Kidney glomerular epithelial cell (primary cell): ENCODE measurements around the gene CEP131.

Source experiments
- DNase-seq: peaks from one replicate; lab custom pipeline; 2025; lab: John Stamatoyannopoulos, UW

The CEP131 gene

GRCh38 chr17:81200201-81200600, 22.6 kb downstream of the CEP131 start:
- no peak for DNase-seq

- DNase-seq, result no peak
These were observed 23.3 kb downstream of the CEP131 start for GRCh38 chr17:81199482-81199830.

DNA sequence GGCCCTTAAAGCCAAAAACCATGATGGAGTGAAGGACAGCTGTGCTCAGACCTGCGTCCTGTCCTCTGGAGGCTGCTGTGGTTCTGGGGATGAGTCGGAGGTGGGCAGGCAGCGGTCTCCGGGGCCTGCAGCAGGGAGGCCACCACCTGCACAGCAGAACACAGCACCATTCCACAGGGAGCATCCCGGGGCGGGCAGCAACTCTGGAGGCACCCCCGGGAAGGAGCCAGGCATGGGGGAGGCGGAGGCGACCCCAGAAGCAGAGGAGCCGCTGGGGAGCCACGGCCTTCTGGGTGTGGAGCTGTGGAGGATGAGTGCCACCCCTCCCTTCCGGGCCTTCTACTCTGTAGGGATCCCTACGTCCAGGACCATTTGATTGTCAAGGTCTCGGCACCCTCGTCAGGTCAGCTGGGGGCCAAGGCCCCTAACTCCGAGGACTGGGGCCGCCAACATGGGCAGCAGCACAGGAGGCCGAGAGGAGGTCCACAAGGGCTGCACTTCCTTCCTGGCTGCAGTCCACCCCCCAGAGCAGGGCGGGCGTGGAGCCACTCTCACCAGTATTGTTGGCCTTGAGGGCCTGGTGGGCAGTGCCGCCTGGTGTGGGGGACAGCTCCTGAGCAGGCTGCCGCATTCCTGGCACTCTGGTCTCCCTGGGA, 23.8 kb downstream of the CEP131 start:
- DNase-seq, result no peak

DNA sequence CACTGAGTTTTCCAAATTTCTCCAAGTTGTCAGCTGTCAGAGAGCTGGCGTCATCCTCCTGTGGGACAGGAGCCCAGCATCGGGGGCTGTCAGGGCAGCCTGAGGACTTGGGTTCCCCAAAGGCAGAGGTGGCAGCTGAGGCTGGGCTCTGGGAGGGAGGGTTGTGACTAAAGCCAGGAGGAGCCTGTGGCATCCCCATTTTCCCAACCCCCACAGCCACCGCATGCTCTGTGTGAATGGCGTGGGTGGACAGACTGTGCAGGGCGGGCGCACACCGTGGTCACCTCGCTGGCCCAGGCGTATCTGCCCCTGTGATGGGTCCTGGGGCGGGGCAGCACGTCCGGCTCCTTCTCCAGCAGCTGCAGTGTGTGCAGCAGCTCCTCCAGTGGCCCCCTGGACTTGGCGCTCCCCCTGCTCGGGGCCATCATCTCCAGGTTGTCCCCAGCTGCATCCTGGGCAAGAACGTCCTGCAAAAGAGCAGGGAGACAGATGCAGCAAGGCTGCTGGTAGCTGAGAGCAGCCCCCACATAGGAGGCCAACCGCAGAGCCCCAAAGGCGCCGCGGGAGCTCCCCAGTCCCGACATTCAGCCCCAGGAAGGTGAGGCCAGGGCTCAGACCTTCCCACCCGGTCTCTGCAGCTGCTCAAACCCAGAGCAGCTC, 24.8 kb downstream of the CEP131 start:
- no peak for DNase-seq

GRCh38 chr17:81197409-81197795, 25.4 kb downstream of the CEP131 start:
- no peak for DNase-seq

- no peak for DNase-seq
These were observed 26.0 kb downstream of the CEP131 start for GRCh38 chr17:81196505-81197408.

DNA sequence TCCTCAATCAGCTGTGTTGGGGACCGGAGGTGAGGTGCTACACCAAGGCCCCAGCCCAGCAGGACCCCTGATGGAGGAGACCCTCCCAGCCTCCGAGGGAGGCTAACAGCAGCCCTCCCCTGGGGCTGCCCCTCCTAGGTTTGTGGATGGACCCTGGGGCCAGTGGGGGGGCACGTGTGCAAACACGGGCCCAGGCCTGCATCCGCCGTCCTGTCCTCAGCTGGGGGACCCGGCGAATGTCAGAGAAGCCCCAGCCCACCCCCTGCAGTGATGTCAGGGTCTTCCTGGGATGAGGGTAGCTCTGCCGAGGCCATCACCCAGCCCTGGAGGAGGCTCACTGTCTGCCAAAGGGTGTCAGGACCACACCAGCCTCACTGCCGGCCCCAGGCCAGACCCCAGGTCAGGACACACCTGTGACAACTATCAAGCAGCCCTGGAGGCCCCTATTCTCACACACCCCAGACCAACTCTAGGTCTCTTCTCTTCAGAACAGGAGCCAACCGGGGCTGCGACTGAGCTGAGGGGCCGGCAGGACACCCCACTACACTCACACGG, 26.7 kb downstream of the CEP131 start:
- no peak for DNase-seq

DNA sequence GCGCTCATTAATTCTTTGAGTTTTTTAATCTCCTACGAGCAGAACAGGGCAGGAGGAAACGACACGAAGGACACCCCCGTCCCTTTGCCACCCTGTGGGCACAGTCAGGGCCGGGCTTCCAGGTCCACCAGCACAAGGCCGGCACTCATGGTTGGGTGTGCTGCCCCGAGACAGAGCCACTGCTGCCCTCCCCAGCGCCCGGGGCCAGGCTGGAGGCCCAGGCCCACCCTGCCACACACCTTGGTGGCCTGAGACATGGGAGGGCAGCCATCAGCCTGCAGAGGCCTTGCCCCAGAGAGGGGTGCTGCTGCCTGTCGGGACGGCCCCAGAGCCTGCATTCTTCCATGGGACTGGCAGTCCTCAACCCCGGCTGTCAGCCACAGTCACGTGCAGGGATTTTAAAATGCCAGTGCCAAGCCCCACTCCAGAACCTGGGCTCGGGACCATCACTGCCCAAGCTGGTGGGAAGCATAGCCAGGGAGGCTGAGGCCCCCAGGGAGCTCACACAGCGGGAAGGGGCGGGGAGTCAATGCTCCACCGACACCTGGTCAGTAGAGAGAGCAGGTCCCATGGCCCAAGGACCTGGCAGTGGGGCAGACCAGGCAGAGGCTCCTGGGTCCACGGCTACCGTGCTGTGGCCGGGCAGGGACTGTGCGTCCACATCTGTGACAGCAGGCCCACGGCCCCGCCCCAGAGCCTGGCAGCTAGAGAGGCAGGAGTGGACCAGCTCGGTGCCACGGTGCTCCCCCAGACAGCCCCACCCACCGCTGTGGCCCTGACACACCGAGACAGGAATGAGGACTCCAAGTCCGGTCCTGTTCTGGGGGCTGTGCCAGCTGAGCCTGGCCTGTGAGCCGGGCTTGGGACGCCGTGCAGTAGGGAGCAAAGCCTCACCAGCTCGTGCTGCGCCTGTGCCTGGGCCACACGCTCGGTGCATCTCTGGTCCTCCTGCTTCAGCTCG, 27.5 kb downstream of the CEP131 start:
- no peak for DNase-seq

- no peak for DNase-seq
These were observed 28.5 kb downstream of the CEP131 start for GRCh38 chr17:81194225-81194760.

DNA sequence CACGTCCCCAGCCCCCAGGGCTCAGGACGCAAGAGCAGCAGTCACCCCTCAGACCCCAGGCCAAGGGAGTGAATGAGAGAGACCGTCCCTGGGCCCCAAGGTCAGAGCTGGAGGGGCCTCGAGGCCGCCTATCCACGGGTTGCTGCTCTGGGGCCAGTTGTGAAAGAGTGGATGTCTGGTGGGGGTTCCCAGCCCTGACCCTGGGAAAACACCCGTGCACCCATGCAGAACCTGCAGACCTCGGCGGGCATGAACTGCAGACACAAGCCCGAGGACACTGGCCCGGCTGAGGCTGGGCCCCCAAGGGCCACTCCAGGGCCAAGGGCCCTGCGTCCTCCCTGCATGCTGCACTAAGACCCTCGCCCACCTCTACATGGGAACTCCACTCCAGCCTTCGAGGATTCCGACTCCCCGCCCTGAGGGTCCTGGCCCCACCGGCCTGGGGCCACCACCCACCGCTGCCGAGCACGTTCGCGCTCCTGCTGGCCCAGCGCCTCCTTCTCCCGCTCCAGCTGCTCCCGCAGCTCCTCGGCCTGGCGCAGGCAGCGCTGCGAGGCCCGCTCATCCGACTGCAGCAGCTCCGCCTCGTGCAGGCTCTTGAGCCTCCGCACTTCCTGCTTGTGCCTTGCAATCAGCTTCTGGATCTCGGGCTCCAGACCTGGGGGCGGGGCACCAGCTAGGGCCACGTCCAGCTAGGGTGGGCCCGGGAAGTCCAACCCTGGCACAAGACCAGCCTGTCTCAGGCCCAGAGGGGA, 29.1 kb downstream of the CEP131 start:
- no peak for DNase-seq

DNA sequence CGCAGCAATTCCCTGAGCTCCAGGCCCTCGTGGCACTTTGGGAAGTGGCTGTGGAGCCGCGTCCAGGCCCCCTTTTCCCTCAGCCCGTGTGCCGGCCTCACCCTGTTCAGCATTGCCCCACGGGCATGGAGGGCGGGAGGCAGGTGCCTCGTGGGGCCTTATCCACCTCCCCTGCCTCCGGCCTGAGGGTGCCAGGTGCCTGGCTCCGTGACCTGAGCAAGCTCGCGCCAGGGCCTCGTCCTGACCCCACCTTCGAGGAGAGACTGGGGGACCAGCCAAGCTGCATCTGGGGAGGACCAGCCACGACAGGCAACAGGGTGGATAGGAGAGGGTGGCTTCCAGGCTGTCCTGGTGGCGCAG, 29.7 kb downstream of the CEP131 start:
- no peak for DNase-seq

DNA sequence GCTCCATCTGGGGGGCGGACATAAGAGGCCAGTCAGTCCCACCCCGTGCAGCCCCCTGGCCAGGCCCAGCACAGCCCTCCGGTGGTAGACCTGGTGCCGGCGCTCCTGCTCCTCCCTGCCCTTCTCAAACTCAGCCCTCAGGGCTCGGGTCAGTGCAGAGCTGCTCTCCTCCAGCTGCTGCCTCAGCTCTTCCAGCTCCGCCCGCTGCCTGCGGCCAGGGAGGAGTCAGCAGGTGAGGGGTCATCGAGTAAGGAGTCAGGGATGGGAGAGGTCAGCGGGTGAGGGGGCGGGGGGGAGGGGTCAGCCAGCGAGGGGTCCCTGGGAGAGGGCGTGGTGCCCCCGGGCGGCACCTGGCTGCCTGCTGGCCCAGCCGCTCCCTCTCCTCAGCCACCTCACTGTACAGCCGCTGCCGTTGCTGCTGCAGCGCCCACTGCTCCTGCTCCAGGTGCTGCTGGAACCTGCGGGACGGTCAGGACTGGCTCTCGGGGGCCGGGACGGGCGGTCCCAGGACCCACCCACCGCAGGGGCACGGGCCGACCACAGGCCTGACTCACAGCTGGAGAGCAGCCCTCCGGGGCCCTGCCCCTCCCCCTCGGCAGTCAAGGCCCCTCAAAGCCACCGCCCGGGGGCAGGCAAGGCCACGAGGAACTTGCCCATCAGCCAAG, 30.2 kb downstream of the CEP131 start:
- DNase-seq, result no peak

DNA sequence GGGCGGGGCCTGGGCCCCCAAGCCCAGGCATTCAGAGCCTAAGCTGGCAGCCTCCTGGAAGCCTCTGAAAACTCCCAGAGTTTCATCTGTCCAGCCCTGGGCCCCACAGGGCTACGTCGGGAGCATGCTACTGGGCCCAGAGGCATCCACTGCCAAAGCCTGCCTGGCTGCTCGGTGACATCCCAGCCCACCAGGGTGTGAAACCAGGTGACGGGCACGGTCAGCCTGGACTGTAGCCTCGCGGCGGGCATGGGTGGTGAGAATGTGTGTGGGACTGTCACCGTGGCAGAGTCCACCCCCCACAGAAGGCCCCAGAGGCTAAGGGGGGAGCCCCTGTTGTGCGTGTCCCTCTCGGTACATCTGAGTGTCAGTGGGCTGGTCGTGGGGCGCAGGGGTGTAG, 31.1 kb downstream of the CEP131 start:
- DNase-seq, result no peak

DNA sequence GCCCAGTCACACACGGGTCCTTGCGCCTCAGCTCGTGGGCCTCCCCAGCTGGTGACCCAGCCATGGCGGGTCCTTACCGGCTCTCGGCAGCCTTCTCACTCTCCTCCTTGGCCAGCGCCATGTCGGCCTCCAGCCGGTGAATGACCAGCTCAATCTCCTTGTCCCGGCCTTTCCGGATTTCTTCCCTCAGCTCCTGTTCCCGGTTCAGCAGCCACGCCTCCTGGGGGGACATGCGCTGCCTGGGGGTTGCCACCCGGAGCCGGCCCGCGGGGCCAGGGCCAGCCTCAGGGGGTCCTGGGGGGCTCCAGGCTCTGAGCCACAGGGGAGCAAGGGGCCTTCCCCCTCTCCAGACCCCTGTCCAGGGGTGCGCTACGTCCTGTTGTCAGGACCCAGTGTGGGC, 31.6 kb downstream of the CEP131 start:
- DNase-seq, result no peak

DNA sequence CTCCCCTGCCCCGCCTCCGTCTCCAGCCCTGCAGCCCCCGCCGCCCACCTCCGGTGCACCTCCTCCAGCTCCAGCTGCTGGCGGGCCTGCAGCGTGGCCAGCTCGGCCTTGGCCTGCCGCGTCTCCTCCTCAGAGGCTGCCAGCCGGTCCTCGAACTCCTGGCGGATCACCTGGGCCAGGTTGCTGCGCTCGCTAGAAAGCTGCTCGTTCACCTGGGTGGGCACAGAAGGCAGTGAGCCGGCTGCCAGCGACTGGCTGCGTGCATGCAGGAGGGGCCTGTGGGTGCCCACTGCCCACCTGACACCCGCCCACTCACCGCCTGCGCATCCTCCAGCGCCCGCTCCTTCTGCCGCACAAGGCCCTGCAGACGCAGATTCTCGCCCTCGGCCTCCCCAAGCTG, 32.2 kb downstream of the CEP131 start:
- no peak for DNase-seq

GRCh38 chr17:81189670-81190530, 32.9 kb downstream of the CEP131 start:
- no peak for DNase-seq

- no peak for DNase-seq
These were observed 33.7 kb downstream of the CEP131 start for GRCh38 chr17:81189016-81189415.

DNA sequence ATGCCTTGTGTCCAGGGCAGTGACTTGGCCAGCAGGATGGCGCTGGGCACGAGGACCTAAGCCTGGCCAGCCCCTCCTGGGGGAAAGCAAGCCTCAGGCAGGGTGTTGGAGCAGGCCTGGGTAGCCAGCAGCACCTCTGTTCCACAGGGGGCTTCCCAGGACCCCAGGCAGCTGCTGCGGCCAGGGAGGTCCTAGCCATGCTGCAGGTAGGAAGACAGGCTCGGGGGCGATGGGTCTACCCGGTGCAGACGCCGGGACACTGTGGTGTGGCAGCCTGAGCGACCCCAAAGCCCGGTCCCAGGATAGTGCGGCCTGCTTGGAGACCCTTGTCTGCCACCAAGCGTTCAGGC, 34.3 kb downstream of the CEP131 start:
- no peak for DNase-seq
